Endothelial cell of hepatic sinusoid (primary cell): Measurements from ENCODE around the gene AGAP1.

Experiments
- in situ Hi-C: cut with HindIII; loops from 2 replicates; pipeline ENCODE4 v1.10.0; 2017; ENCODE audit warnings: low sequenced_read_pairs

Gene AGAP1

DNA sequence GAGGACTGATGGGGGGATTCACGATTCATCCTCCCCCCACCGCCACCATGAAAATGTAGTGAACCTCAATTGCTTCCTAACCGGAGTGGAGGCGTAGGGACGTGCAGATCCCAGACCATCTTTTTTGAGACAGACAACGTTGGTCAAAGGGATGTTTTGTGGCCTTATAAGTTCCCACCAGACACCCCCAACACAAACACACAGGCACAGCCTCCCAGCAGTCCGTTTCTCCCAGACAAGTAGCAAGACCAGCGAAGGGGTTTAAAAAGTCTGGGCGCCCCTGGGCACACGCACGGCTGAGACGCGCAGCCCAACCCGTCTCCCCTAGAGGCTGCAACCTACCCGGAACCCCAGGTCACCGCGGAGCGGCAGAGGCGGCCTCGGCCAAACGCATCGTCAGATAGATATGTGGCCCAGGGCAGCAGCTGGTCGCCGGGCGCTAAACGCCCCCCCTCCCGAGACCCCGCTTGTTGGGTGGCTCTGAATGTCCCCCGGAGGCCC lies 673.0 kb downstream of the AGAP1 start:
- in situ Hi-C loops = no loop called here

DNA sequence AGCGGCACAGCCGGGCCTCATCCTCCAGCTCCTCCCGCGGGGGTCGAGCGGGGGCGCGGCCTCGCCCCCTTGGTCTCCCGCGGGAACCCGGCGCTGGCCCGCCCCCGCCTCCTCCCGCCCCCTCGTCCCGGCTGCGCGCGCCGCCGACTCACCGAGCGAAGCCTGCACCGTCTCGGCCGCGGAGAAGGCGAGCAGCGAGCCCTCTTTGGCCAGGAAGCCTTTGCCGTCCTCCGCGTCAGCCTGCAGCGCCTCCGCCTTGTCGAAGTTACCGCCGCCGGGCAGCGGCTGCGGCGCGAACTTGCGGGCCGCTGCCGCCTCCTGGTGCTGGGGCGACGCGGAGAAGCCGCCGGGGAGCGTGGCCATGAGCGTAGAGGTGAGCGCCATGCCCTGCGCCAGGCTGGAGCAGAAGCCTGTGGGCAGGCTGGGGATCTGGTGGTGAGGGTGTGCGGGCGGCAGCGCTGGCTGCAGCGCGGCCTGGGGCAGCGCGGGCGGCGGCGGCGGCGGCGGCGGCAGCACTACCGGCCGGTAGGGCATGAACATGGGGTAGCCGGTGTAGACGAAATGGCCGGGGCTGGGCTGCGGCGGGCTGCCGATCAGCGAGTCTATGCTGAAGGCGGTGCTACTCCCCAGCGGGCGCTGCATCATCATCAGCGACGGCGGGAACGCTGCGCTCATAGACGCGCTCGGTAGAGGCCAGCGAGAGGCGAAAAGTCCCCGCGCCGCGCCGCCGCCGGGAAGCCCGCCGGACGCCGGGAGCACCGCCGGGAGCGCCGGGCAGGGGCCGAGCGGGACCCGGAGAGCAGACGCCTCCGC lies 673.7 kb downstream of the AGAP1 start:
- in situ Hi-C loops = no loop called here

DNA sequence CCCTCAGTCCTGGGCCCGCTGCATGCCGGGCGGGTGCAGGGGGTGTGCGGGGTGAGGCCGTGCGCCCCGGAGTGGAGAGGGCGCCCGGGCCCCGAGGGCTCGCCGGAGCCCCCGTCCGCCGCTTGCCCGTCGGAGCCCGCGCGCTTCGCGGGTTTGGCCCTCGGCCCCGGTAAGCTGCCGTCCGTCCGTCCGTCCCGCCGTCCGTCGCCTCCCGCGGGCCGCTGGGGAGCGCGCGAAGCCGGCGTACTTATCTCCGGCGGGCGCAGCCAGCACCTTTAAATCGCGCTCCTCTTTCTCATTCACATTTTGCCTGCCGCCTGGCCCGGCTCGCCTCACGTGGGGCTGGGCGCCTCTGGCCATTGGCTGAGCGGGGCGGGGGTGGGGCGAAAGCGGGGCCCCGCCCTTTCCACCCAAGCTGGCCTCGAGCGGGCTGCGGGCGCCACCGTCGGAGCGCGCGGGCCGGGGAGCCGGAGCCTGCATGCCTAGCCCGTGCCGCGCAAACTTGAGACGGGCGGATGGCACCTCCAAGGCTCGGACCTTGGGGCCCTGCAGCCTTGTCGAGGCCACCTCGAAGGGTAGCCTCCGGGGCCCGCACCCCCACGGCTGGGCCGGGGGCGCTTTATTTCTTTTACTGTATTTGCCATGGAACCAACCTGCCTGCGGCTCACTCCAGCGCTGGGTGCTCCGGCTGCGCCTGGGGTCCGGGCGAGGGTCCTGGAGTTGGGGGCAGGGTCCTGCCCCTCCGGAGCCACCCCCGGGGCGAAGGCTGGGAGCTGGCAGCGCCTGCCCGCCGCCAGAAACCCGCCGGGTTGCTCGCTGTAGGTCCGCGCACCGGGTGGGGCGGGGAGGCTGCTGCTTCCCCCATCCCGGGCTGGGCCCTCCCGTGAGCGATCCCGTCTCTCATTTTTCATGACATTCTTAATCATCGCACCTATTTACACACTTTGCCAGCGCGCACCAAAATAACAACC lies 674.6 kb downstream of the AGAP1 start, which contains the start of gene GBX2:
GBX2 (minus strand) TSS at position 277 of the 971 bp plus-strand sequence. CDS start 415 bp downstream, outside the sequence.
- in situ Hi-C loops = no loop called here

DNA sequence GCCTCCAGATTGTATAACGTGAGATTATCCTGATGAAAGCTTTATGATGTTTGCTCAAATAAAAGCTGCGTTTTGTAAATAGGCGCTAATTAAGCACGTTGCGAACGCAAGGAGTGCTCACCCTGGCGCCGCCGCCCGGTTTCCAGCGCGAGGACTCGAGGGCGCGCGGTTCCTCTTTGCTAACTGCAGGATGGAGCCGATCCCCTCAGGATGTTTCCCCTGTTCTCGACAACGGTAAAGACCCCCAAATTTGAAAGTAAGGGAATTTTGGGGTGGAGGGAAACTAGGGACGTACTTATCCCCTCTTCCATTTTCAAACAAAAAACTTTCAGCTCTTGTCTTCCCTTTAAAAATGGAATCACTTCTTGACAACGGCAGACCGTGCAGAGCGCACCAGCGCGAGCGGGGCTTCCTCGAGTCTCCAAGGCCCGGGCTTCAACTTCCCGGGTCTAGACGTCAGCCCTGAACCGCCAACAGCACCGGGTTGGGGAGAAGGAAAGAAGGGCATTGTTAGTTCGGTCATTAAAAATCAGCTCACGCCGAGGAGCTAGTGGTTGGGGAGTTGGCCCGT lies 675.4 kb downstream of the AGAP1 start:
- in situ Hi-C loops = no loop called here

DNA sequence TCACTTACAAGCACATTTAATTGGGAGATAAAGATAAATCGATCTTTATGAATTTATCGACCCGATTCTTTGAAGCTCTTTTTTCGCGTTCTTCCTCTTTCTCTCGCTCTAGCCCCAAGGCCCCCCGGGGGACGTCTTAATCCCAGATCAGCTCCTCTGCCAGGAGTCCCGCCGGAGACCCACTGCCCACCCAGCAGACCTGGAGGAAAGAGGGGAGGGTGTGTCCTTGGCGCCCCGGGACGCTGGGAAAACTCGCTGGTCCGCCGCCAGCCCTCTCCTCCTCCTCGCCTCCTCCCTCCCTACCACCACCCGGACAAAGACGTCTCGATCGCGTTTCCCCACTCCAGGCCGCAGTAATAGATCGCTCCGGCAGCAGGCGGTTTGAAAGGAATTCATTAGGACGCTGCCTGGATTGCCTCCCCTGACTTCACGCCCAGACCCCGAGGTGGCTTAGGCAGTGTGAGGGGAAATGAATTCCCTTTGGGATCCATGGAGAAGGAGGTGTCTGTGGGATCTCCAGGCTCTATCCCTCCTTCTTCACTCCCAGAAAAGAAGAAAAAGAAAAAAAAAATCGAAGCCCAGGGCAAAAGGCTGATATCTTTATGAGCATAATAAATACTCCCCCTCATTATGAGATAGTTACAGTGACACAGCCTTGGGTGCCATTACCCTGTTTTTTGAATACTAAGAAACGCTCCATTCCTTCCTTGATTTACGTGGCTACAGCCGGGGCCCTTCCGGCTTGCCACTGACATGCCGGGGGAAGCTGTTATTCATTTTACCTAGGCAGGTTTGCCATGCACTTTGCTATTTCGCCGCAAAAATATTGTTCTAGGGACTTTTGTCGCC lies 676.1 kb downstream of the AGAP1 start:
- in situ Hi-C loops = no loop called here

DNA sequence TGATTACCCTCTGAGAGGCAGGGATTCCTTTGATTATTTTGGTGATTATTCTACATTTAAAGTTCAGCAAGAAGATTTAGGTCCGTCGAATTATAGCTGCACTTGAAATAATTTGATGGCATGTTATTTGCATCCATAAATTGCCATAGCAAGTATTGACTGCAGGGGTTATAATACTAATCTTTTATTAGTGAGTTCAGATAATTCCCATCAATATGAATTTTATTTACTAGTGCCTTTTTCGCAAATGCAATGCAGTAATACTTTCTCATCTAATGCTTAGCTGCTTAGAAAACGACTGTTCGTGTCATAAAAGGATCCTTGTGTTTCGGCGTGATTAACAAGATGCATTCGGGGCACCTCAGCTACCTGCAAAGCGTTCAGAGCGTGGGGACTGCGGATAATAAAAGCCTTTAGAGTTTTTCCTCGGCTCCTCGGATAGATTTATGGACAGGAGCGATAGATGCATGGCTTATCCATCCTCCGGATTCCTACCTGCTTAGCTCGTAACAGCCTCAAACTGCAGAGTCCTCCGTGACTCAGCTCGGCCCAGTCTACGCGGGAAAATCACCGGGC lies 676.8 kb downstream of the AGAP1 start:
- in situ Hi-C loops = no loop called here

DNA sequence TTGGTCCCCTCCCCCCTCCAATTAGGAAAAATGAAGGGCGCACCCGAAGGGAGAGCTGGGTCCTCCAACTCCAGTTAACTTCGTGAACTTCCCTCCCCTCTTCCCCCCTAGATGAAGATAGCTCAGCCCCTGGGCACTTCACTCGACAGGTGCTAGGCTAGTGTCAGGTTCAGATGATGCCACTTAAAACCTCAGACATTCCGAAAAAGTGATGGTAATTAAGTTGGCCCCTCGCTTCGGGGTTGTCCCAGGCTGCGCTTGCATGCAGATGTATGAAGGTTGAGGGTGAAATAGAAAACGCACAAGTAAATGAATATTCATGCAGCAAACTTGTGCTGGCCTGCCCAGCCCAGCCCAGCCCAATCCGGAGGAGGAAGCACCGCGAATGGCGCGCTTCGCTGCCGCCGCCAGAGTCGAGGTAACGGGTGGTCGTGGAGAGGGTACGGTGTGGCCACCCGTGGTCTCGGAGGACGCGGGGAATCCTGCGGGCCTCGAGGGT lies 677.4 kb downstream of the AGAP1 start:
- in situ Hi-C loops = no loop called here

DNA sequence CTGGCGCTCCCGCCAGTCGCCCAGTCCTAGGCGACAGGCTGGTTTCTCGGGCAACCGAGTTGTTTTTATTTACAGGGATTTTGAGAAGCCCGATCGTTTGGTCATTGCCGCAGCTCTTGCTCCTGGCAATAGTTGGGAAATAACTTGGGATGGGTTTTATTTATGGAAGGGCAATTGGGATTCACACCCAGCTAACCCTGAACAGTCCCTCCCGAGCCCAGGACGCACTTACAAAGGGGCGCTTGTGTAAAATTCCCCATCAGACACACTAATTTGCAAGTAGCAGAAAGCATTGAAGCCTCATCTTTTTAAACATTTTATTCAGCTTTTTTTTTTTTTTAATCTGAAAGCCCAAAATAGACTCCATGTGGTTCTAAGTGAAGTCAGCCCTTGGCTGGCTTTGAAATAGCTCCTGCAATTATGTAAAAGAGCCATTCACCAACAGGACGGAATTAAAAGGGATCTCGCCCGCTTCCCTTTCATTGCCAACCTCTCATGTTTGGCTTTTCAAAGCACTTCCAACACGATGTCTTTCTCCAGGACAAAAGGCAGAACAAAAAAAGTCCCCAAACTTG lies 677.9 kb downstream of the AGAP1 start:
- in situ Hi-C loops = no loop called here

DNA sequence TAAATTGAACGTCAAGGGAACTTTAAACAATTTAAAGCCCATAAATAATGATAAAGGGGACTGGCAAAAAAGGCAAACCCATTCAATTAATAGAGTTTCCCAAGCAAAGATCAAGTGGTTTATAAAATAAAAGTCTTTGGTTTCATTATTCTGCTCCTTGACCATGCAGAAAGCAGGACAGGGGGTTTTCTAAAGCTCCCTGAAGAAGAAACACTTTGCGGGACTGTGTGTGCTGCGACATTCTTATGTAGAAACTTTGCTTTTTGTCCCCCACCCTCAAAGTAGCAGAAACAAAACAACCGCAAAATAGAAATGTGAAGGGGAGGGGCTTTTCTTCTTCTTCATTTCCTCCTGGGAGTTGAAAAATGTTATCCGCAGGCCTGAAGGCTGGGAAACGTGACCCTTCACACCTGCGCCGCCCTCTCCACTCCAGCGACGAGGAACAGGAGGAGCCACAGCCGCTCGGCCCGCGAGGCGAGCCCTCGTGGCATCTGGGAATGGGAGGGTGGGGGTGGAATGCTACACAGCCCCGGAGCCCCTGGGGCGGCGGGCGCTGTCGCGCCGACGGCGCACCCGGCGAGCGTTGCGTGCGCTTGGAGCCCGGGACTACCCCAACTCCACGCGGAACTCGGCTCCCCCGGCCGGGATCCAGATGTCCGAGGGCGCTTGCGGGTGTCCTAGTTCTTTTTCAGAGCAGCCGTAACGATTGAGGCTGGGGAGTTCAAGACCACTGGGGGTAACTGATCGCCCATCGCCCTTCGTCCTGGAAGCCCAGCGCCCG lies 678.6 kb downstream of the AGAP1 start:
- in situ Hi-C loops = no loop called here

DNA sequence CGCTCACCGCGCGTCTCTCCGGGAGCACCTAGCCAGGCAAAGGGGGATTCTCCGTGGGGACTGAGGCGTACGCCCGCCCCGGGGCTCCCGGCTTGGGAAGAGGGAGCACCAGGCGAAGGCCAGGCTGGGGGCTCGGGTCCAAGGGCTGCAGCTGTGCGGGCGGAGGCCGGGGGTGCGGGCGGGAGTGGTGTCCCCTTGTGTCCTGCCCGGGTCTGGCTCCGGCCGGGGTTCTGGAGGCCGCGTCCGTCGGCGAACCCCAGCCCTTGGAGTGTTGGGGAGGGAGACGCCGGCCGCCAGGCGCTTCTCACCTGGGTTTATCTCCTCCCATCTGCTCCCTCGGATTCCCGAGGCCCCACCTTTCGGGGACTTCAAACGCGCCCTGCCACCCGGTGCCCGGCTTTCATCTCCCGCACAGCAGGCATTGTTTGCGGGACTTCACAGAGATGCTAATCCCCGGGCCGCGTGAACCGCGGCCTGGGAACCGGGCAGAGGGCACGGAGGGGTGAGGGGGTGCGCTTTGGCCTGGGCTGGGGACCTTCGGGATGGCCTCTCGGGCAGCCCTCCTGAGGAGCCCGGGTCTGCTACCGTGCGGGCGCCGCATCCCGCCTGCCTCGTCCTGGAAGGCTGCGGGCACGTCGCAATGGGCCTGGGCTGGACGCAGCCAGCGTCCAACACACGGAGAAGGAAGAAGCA lies 679.3 kb downstream of the AGAP1 start:
- in situ Hi-C loops = no loop called here

DNA sequence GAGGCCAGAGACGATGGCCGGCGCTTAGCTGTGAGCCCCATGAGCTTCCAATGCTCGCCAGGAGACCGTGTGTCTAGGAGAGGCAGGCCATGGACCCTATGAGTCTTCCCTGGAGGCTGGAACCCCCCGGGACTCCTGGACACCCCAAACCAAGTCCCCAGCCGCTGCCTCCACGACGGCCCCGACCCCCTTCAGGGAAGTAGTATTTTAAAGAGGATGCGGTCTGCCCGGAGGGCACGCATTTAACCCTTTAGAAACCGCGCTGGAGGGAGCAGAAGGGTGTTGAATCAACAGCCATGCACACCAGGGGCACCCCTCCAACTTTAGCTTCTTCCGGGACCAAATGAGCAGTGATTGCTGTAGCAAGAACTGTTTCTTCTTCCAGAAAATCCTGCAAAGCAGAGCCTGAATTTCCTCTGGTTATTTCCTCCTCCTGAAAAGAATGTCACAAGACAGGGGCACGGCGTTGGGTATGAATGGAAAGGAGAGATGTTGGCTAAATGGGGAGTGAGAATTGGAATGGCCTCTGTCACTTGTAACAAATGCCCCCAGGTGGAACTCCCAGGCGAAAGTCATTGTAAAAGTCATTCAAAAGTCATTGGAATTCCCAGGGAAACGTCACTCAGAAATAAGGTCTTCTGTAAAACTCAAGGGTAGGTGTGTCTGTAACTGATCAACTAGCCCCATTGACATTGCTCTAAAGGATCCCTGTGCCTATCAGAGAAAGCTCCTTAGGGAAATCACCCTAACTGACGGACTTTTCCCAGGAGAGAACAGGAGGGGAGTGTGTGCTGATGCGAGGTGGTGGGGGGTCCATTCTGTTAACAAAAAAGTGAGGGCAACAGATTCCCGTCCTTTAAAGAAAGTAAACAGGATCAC lies 680.1 kb downstream of the AGAP1 start:
- in situ Hi-C loops = no loop called here

DNA sequence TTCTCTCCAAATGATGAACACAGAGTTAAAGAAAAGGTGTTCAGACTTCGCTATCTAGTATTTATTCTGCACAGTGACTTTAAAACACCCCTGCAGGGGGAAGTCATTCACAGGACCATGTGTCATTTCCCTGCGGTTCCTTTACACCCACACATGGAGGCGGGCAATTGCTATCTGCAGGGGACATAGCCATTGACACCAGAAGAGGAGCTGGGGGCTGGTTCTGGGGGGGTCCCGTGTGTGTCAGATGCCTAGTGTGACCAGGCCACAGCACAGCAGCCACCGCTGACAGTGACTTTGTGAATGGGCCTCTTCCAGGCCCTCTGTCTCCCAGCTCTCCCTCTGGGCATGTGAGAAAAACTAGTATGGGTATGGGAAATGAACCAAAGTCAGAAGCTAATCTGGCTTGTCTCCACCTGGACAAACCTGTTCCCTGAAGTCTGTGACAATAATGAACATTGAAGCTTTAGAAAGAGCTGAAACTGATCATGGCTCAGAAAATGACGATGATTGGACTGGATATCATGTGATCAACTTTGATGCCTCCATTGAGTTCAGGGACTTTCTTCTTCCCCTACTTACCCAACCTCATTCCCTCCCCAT lies 681.8 kb downstream of the AGAP1 start:
- in situ Hi-C loops = loop anchor here (5.0 to 25.0 kb wide), 3 partner anchors 68 to 388 kb away; no protein-coding TSS in a partner anchor

DNA sequence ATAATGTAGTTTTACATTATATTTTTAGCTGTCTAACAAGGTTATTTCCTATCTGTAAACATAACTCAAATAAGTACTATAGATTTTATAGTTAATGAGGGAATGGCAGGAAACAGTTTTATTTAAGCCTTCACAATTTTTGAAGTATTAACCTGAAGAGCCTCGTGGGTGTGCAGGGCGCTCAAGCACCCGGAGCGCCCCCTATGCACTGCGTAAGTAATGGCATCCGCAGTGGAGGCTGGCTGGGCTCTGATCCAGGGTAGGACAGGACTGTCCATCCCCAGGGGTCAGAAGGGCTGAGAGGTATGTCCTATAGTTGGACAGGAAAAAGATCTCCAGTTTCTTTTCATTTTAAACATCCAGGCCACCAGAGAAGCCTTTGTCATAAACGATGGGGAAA lies 682.6 kb downstream of the AGAP1 start:
- in situ Hi-C loops = loop anchor here (5.0 to 25.0 kb wide), 3 partner anchors 69 to 389 kb away; no protein-coding TSS in a partner anchor

DNA sequence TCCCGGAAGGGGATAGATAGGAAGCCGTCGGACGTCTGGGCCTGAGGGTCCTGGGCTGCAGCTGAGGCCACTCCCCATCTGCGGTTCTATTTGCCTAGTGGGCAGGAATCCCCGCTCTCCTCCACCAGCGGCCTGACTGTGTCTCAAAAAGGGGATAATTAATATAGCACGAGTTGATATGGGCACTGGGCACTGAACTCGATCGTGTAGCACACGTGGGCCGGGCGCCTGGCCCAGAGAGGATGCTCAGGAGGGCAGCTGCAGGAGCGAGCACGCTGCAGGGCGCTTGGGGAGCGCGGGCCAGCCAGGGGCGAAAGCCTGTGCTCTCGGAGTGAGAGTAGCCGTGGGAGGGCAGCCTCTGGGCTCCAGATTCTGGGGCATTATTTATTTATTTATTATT lies 683.1 kb downstream of the AGAP1 start:
- in situ Hi-C loops = loop anchor here (5.0 to 25.0 kb wide), 3 partner anchors 70 to 390 kb away; no protein-coding TSS in a partner anchor

DNA sequence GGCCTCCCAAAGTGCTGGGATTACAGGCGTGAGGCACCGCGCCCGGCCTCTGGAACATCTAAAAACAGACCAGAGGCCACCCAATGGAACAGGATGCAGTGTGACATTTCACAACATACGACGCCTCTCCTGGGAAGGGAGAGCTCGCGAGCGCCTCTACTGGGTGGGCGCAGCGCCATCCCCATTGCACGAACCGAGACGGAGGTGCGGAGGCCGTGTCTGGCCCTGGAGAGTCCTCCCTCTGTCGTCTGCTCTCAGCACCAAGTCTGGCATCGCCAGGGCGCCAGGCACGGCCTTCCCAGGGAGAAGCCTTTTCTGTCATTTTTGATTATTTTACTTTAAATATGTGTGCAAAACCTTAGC lies 683.7 kb downstream of the AGAP1 start:
- in situ Hi-C loops = loop anchor here (5.0 to 25.0 kb wide), 3 partner anchors 70 to 390 kb away; no protein-coding TSS in a partner anchor
